OCI-LY1 (cell line): ENCODE measurements around the gene TMCC2.

Experiments used
- H2AFZ ChIP-seq: fragments of 200-600 bp; sonication (generic), shearing (Covaris generic); 2 replicates; pipeline ENCODE4 v1.6.0; 2014; ENCODE audit warnings: antibody characterized with exemption, mild to moderate bottlenecking, low read length
- H3F3A ChIP-seq: fragments of 200-600 bp; sonication (generic), shearing (Covaris generic); 2 replicates; pipeline ENCODE4 v1.6.0; 2014; ENCODE audit warnings: mild to moderate bottlenecking, antibody characterized with exemption, low read length, moderate library complexity; ENCODE audit not compliant: insufficient read depth
- H3K27ac ChIP-seq: fragments of 200-600 bp; sonication (generic); 2 replicates; pipeline ENCODE4 v1.5.1; 2014; ENCODE audit warnings: low read length, mixed run types, mild to moderate bottlenecking, low read depth; ENCODE audit not compliant: poor library complexity, severe bottlenecking
- H3K27me3 ChIP-seq: fragments of 200-600 bp; sonication (generic); 2 replicates; pipeline ENCODE4 v1.6.0; 2014; ENCODE audit warnings: antibody characterized with exemption, mild to moderate bottlenecking, low read length, moderate library complexity; ENCODE audit not compliant: insufficient read depth
- H3K36me3 ChIP-seq: fragments of 200-600 bp; sonication (generic); 2 replicates; pipeline ENCODE4 v1.6.1; 2014; ENCODE audit warnings: mild to moderate bottlenecking, antibody characterized with exemption, low read length, moderate library complexity, mixed read lengths; ENCODE audit not compliant: insufficient read depth
- H3K4me1 ChIP-seq: fragments of 200-600 bp; sonication (generic); 2 replicates; pipeline ENCODE4 v1.5.1; 2014; ENCODE audit warnings: mild to moderate bottlenecking, low read length, moderate library complexity; ENCODE audit not compliant: insufficient read depth, severe bottlenecking
- H3K4me2 ChIP-seq: fragments of 200-600 bp; sonication (generic), shearing (Covaris generic); 2 replicates; pipeline ENCODE4 v1.6.1; 2014; ENCODE audit warnings: low read length
- H3K4me3 ChIP-seq: fragments of 200-600 bp; sonication (generic); 2 replicates; pipeline ENCODE4 v1.5.1; 2014; ENCODE audit warnings: low read length, low read depth, mild to moderate bottlenecking, mixed read lengths; ENCODE audit not compliant: poor library complexity, severe bottlenecking
- H3K79me2 ChIP-seq: fragments of 200-600 bp; shearing (Covaris generic); 2 replicates; pipeline ENCODE4 v1.6.1; 2016; ENCODE audit warnings: mixed run types, low read length, mixed read lengths; ENCODE audit not compliant: insufficient read depth
- H3K9ac ChIP-seq: fragments of 200-600 bp; sonication (generic), shearing (Covaris generic); 2 replicates; pipeline ENCODE4 v1.6.1; 2014; ENCODE audit warnings: mild to moderate bottlenecking, low read length, mixed read lengths
- H3K9me2 ChIP-seq: fragments of 200-600 bp; sonication (generic), shearing (Covaris generic); 2 replicates; pipeline ENCODE4 v1.6.1; 2014; ENCODE audit warnings: low read depth, mild to moderate bottlenecking, low read length, mixed read lengths
- H3K9me3 ChIP-seq: fragments of 200-600 bp; shearing (Covaris generic); 2 replicates; pipeline ENCODE4 v1.6.1; 2014; ENCODE audit warnings: low read length, mixed read lengths
- H4K20me1 ChIP-seq: fragments of 200-600 bp; sonication (generic), shearing (Covaris generic); 2 replicates; pipeline ENCODE4 v1.6.0; 2016; ENCODE audit warnings: mild to moderate bottlenecking, low read length; ENCODE audit not compliant: insufficient read depth
- CTCF ChIP-seq: fragments of 200-600 bp; sonication (generic), shearing (Covaris generic); IDR thresholded peaks from 2 replicates; pipeline ENCODE4 v1.5.1; 2017; ENCODE audit warnings: mild to moderate bottlenecking, antibody characterized with exemption, low read length, moderate library complexity, mixed read lengths
- EZH2 ChIP-seq: fragments of 200-600 bp; sonication (generic), shearing (Covaris generic); IDR thresholded peaks from 2 replicates; pipeline ENCODE4 v1.8.0; 2017; ENCODE audit warnings: borderline replicate concordance, mixed run types, mild to moderate bottlenecking, antibody characterized with exemption, low read length, moderate library complexity, mixed read lengths

Gene TMCC2

GRCh38 chr1:205235951-205236350, 8.2 kb downstream of the TMCC2 start:
- no peak overlapping the region for H2AFZ ChIP-seq
- no peaks in the 10 kb centered on the region for H3K27me3 ChIP-seq
- H3K4me1 ChIP-seq: no peaks in the 10 kb centered on the region
- H3K36me3 ChIP-seq: no peaks in the 10 kb centered on the region
- H3K9me3 ChIP-seq: no peaks in the 10 kb centered on the region
- no peaks in the 10 kb centered on the region for H3F3A ChIP-seq
- no peak for TF ChIP-seq CTCF
- no peak for TF ChIP-seq EZH2
- no peak overlapping the region for H3K9ac ChIP-seq
- H4K20me1 ChIP-seq: no peaks in the 10 kb centered on the region
- no peak overlapping the region for H3K4me2 ChIP-seq
- no peak overlapping the region for H3K27ac ChIP-seq
- no peaks in the 10 kb centered on the region for H3K9me2 ChIP-seq
- H3K4me3 ChIP-seq: no peak overlapping the region
- H3K79me2 ChIP-seq: no peaks in the 10 kb centered on the region

- no peak overlapping the region for H2AFZ ChIP-seq
- no peaks in the 10 kb centered on the region for H3K9me2 ChIP-seq
- H3F3A ChIP-seq: no peaks in the 10 kb centered on the region
- H3K9ac ChIP-seq: no peak overlapping the region
- no peaks in the 10 kb centered on the region; the same call in 1 of the 2 replicates for H3K27me3 ChIP-seq
- TF ChIP-seq EZH2 (no peak), CTCF (no peak)
- no peaks in the 10 kb centered on the region for H3K9me3 ChIP-seq
- H3K79me2 ChIP-seq: no peaks in the 10 kb centered on the region
- no peaks in the 10 kb centered on the region for H3K4me1 ChIP-seq
- H3K36me3 ChIP-seq: no peaks in the 10 kb centered on the region
- H4K20me1 ChIP-seq: no peaks in the 10 kb centered on the region
- H3K4me3 ChIP-seq: no peak overlapping the region
- no peak overlapping the region for H3K27ac ChIP-seq
- no peak overlapping the region for H3K4me2 ChIP-seq
These were observed 8.8 kb downstream of the TMCC2 start for GRCh38 chr1:205236526-205236925.

GRCh38 chr1:205236951-205237475, 9.3 kb downstream of the TMCC2 start:
- Histone ChIP-seq H4K20me1 (no peaks in the 10 kb centered on the region), H3K4me1 (no peaks in the 10 kb centered on the region), H3K79me2 (no peaks in the 10 kb centered on the region), H3K36me3 (no peaks in the 10 kb centered on the region), H2AFZ (no peak overlapping the region), H3F3A (no peaks in the 10 kb centered on the region), H3K27ac (no peak overlapping the region), H3K9ac (no peak overlapping the region), H3K4me2 (no peak overlapping the region), H3K27me3 (no peaks in the 10 kb centered on the region; the same call in 1 of the 2 replicates), H3K9me3 (no peaks in the 10 kb centered on the region), H3K4me3 (no peak overlapping the region), H3K9me2 (no peaks in the 10 kb centered on the region)
- TF ChIP-seq EZH2 (no peak), CTCF (no peak)
